Stimulated activated CD8-positive, alpha-beta memory T cell treated with anti-CD3 and anti-CD28 coated beads, Interleukin-4, amount 100 ng/mL, for 1 hour (primary cell): ENCODE measurements around the gene NTHL1.

Source experiments
- DNase-seq, 2 donors: peaks; one replicate each; pipeline ENCODE4 v3.0.0-alpha.2; 2020; ENCODE audit warnings: low read depth in 2 of 2, low spot score in 1 of 2

NTHL1 gene

GRCh38 chr16:2031081-2031577 is 16.5 kb downstream of the NTHL1 start:
- DNase-seq: no peak

- DNase-seq: no peak
Measured at GRCh38 chr16:2030036-2030435, 17.6 kb downstream of the NTHL1 start.

GRCh38 chr16:2029350-2029749 is 18.3 kb downstream of the NTHL1 start:
- no peak for DNase-seq

GRCh38 chr16:2028620-2029220 is 18.9 kb downstream of the NTHL1 start:
- DNase-seq: no peak

- DNase-seq: no peak
Measured at GRCh38 chr16:2028146-2028545, 19.5 kb downstream of the NTHL1 start.

GRCh38 chr16:2027024-2028010 is 20.3 kb downstream of the NTHL1 start:
- DNase-seq: no peak

- no peak for DNase-seq
Measured at GRCh38 chr16:2026461-2027023, 21.1 kb downstream of the NTHL1 start, which contains the start of gene NHERF2. TSS of gene NHERF2 (plus strand) at chr16:2026902. CDS start at chr16:2027006, 104 bp downstream.

GRCh38 chr16:2025878-2026460 is 21.7 kb downstream of the NTHL1 start:
- no peak for DNase-seq

GRCh38 chr16:2025251-2025650 is 22.4 kb downstream of the NTHL1 start:
- DNase-seq: no peak

- DNase-seq: no peak
Measured at GRCh38 chr16:2024032-2024420, 23.6 kb downstream of the NTHL1 start.

- peak; percentile 92 to 95 for DNase-seq
Measured at GRCh38 chr16:2023092-2024031, 24.3 kb downstream of the NTHL1 start.

- no peak for DNase-seq
Measured at GRCh38 chr16:2022723-2023091, 24.9 kb downstream of the NTHL1 start.

- no peak for DNase-seq
Measured at GRCh38 chr16:2019921-2020831, 27.5 kb downstream of the NTHL1 start.

GRCh38 chr16:2019518-2019920 is 28.1 kb downstream of the NTHL1 start, which contains the start of gene NPW:
TSS of gene NPW (plus strand) at chr16:2019785.
- DNase-seq: no peak

- no peak for DNase-seq
Measured at GRCh38 chr16:2016407-2016922, 31.2 kb downstream of the NTHL1 start.

GRCh38 chr16:2015947-2016208 is 31.8 kb downstream of the NTHL1 start:
- no peak for DNase-seq

- DNase-seq: no peak
Measured at GRCh38 chr16:2015117-2015946, 32.3 kb downstream of the NTHL1 start.

GRCh38 chr16:2013527-2013926 is 34.1 kb downstream of the NTHL1 start:
- no peak for DNase-seq
